Uterus (tissue), 4 donors: ENCODE results near the gene STK32C. TPM values are rescaled to one million over a fixed set of nuclear protein-coding genes. Genes with fewer than 3 reads are reported as not detected.

Experiments used
- DNase-seq, 2 donors: peaks; one replicate each; pipeline ENCODE4 v3.0.0-alpha.2; 2019 to 2020
- H3K27ac ChIP-seq, 2 donors: fragments of 200-600 bp; sonication (generic); 1 replicate in 1 of 2; 2 replicates in 1 of 2; pipeline ENCODE4 v1.5.1; 2016 to 2018
- H3K27me3 ChIP-seq, 2 donors: fragments of 200-600 bp; sonication (generic); one replicate each; pipeline ENCODE4 v1.5.1; 2018 to 2019; ENCODE audit warnings: control low read depth in 1 of 2
- H3K36me3 ChIP-seq, 2 donors: fragments of 200-600 bp; sonication (generic); one replicate each; pipeline ENCODE4 v1.5.1; 2019; ENCODE audit warnings: control low read depth in 1 of 2
- H3K4me1 ChIP-seq, 2 donors: fragments of 200-600 bp; sonication (generic); one replicate each; pipeline ENCODE4 v1.5.1; 2018 to 2019; ENCODE audit warnings: control low read depth in 1 of 2
- H3K4me3 ChIP-seq, 2 donors: fragments of 200-600 bp; sonication (generic); 1 replicate in 1 of 2; 2 replicates in 1 of 2; pipeline ENCODE4 v1.5.1; 2018 to 2019; ENCODE audit warnings: mild to moderate bottlenecking in 1 of 2
- H3K9me3 ChIP-seq, 2 donors: fragments of 200-600 bp; sonication (generic); one replicate each; pipeline ENCODE4 v1.5.1; 2019; ENCODE audit warnings: control low read depth in 1 of 2
- POLR2A ChIP-seq, 2 donors: fragments of 450-650 bp; IDR thresholded peaks; one replicate each; pipeline ENCODE4 v1.6.1; 2016; ENCODE audit warnings: antibody characterized with exemption in 2 of 2, mild to moderate bottlenecking in 1 of 2, moderate library complexity in 1 of 2
- intact Hi-C: fragments of 100-400 bp; cut with DNase I; formaldehyde crosslinking; loops from one replicate; pipeline ENCODE4 v1.15.1; 2023; ENCODE audit warnings: low total_unique reads
- total RNA-seq, 4 donors: library from RNA; depleted of rRNA in 3 of 4; stranded (reverse); fragments of >200 nt in 3 of 4; gene quantifications; one replicate each; pipeline versions ENCODE4 v1.1.0 to v1.2.4, GENCODE V29; 2014 to 2023
- TF ChIP-seq, protein P1 (sequence below), 4 experiments: fragments of 200-600 bp in 2 of 4; fragments of 450-650 bp in 2 of 4; sonication (generic) in 2 of 4; IDR thresholded peaks; one replicate each; pipeline ENCODE4 v1.5.1; 2016 to 2019; ENCODE audit warnings: antibody characterized with exemption in 4 of 4, mild to moderate bottlenecking in 2 of 4, moderate library complexity in 1 of 4
- donor health status: DM: yes; HTN: yes; CAD: no.

The STK32C gene
- total RNA-seq, 4 donors from 2014 or later: 0.51 to 17.2 (median 3.2) TPM

- Histone ChIP-seq H3K36me3 (no peaks in the 10 kb centered on the region), H3K4me1 (no peaks in the 10 kb centered on the region)
- TF ChIP-seq, protein P1, sequence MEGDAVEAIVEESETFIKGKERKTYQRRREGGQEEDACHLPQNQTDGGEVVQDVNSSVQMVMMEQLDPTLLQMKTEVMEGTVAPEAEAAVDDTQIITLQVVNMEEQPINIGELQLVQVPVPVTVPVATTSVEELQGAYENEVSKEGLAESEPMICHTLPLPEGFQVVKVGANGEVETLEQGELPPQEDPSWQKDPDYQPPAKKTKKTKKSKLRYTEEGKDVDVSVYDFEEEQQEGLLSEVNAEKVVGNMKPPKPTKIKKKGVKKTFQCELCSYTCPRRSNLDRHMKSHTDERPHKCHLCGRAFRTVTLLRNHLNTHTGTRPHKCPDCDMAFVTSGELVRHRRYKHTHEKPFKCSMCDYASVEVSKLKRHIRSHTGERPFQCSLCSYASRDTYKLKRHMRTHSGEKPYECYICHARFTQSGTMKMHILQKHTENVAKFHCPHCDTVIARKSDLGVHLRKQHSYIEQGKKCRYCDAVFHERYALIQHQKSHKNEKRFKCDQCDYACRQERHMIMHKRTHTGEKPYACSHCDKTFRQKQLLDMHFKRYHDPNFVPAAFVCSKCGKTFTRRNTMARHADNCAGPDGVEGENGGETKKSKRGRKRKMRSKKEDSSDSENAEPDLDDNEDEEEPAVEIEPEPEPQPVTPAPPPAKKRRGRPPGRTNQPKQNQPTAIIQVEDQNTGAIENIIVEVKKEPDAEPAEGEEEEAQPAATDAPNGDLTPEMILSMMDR (IDR thresholded peaks at IDR 0.05): no peak
- TF ChIP-seq POLR2A (IDR thresholded peaks at IDR 0.05): no peak
Observed at GRCh38 chr10:132202070-132202970, 105.4 kb downstream of the STK32C start.

GRCh38 chr10:132201111-132201969 is 106.4 kb downstream of the STK32C start:
- TF ChIP-seq, protein P1 (IDR thresholded peaks at IDR 0.05): no peak
- TF ChIP-seq POLR2A (IDR thresholded peaks at IDR 0.05): no peak
- intact Hi-C loops: no loop called here
- Histone ChIP-seq H3K9me3 (no peaks in the 10 kb centered on the region), H3K27me3 (no peaks in the 10 kb centered on the region), H3K27ac (no peak overlapping the region), H3K36me3 (no peaks in the 10 kb centered on the region), H3K4me1 (no peaks in the 10 kb centered on the region), H3K4me3 (no peak overlapping the region)
- no peak for DNase-seq

More at GRCh38 chr10:132202070-132202970, 105.4 kb downstream of the STK32C start:
- intact Hi-C loops: no loop called here
- Histone ChIP-seq H3K27ac (no peak overlapping the region), H3K27me3 (no peaks in the 10 kb centered on the region), H3K4me3 (no peak overlapping the region), H3K9me3 (no peaks in the 10 kb centered on the region)
- no peak for DNase-seq

- Histone ChIP-seq H3K36me3 (no peaks in the 10 kb centered on the region), H3K4me3 (no peak overlapping the region), H3K9me3 (no peaks in the 10 kb centered on the region), H3K27me3 (no peaks in the 10 kb centered on the region), H3K27ac (no peak overlapping the region), H3K4me1 (no peaks in the 10 kb centered on the region)
- DNase-seq: no peak
- intact Hi-C loops: no loop called here
- no peak for TF ChIP-seq POLR2A (IDR thresholded peaks at IDR 0.05)
Observed at GRCh38 chr10:132200344-132201110, 107.2 kb downstream of the STK32C start.

GRCh38 chr10:132199854-132200311 is 107.9 kb downstream of the STK32C start:
- no peaks in the 10 kb centered on the region for H3K9me3 ChIP-seq
- no peak overlapping the region for H3K4me3 ChIP-seq
- H3K4me1 ChIP-seq: no peaks in the 10 kb centered on the region
- TF ChIP-seq, protein P1 (IDR thresholded peaks at IDR 0.05): no peak
- no peak for TF ChIP-seq POLR2A (IDR thresholded peaks at IDR 0.05)
- no peaks in the 10 kb centered on the region for H3K27me3 ChIP-seq
- no peaks in the 10 kb centered on the region for H3K36me3 ChIP-seq
- H3K27ac ChIP-seq: no peak overlapping the region
- intact Hi-C loops: no loop called here
- DNase-seq: no peak

DNA sequence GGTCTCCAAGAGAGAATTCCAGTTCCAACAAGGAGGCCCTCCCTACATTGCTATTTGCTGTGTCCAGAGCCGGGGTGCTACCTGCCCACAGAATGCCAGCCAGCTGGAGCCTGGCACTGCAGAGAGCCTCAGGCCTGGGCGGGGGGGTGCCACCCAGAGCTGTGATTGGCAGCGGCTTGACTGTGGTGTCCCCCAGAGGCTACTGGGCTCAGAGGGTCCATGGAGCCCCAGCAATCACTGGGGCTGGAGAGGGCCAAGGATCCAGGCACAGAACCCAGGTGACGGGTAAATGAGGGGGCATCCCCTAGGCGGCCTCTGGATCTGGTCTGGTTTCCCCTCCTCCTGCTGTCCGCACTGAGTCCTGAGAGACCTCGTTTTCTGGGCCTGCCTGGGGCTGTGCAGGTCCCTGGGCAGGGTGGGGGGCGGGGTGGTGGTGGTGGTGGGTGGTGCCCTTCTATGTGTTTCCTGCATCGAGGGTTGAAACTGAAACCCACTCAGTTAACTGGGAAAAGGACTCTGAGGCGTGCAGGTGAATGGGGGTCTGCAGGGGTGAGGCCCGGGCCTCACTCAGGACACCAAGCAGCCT is 108.4 kb downstream of the STK32C start:
- Histone ChIP-seq H3K27ac (no peak overlapping the region), H3K27me3 (no peaks in the 10 kb centered on the region), H3K9me3 (no peaks in the 10 kb centered on the region), H3K36me3 (no peaks in the 10 kb centered on the region), H3K4me1 (no peaks in the 10 kb centered on the region), H3K4me3 (no peak overlapping the region)
- intact Hi-C loops: no loop called here
- TF ChIP-seq, protein P1 (IDR thresholded peaks at IDR 0.05): no peak
- TF ChIP-seq POLR2A (IDR thresholded peaks at IDR 0.05): no peak
- DNase-seq: no peak
